DMS53 treated with DMSO at 0.1 percent for 48 hours (cell line): ENCODE results near the gene WBP1.
A peak's percentile ranks its signal among the peaks of the same experiment; 100 is the strongest.

Experiments
- DNase-seq: peaks from one replicate; lab custom pipeline; 2025; ENCODE audit not compliant: unreplicated experiment; lab: John Stamatoyannopoulos, UW

The WBP1 gene

DNA sequence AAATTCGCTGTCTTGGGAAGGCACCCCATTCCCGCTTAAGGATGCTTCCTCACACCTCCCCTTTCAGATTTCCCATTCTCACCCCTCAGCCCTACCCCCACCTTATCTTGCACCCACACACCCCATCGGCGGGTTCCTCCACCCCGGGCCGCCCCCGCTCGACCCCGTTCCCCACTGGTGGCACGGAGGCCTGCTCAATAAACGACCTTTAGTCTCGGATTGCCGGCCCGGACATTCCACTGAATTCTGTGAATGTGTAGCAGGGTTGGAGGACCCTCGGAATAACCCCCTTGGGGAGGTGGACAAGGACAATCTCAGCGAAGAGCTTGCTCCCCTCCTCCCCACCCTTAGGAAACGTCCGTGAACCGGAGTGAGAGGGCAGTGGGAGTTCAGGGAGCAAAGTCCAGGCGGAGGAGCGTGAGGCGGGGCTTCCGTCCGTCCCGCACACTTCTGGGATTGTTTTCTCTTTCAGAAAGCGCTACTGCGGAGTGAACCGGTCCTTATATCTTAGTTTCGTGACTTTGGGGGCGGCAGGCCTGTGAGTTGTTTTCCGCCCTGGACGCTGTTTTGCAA lies 44.0 kb downstream of the WBP1 start:
- peak; percentile 23 for DNase-seq

DNA sequence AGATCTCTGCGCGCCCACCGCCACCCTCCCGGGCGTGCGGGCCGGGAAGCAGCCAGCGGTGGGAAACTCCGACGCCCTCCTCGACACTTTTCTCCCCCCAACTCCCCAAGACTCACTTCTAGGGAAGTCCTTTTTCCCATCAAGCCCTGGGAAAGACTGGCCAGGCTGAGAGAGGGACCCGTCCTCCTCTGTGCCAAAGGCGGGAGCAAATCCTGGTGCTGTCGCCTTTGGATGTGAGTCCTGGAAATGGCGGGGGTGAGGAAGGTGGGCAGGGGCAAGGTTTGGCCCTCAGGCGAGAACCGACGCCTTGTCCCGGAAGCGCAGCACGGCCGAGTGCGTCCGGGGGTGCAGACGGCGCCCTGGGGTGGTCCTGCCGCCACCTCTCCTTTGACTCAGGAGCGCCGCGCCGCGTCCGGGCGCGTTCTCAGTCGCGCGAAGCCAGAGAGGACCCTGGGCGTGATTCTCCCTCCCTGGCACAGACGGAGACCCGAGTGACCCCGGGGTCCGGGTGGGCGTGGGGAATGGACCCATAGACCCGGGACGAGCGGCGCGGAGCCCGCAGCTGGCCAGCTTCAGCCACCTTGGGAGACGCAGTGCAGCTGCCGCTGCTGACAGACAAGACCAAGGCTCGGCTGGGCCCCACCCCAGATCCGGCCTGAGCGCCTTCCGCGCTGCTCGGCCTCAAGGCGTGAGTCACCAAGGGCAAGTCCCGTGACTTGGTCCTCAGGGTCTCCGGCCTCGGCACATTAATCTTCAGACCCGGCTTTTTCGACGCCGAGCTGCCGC lies 44.7 kb downstream of the WBP1 start:
- peak; percentile 37 for DNase-seq

DNA sequence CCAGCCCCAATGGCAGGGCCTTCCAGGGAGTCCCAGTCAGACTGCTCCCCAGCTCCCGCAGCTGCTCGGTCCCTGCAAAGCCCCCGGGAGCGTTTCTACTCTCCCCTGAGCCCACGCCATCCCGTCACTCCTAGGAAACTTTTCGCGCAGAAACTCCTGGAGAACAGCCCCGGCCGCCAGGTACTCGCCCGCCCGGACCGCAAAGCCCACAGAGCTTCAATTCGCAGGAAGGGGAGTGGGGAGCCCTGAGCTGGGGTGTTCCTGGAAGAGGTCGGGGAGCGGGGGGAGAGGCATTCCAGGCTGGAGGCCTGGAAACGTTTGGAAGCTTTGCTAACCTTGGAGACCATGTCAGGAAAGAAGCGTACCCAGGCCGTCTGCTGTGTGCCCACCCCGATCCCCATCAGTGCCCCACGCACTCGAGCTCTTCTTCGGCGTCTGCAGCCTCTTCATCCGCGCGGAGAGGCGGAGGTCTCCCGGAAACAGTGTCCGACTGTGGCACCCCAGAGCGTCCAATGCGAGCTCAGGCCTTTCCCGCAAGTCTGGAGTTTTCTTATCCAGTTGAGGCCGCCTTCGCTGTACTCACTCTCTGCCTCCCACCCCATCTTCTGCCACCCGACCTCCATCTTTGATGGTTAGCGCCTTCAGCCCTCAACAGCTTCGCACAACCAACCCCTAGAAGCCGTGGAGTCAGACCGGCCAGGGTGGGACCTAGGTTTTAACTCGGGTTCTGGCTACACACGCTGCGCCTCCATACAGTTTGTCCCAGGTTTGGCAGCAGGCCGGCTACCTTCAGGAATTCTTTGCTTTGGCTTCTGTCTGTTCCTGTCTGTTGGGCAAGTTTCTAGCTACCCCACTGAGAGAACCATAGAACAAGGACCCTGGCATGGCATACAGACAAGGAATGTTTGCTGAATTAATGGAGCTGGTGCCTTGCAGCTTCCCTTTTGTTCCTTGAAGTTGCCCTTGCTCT lies 45.6 kb downstream of the WBP1 start:
- DNase-seq, result no peak

DNA sequence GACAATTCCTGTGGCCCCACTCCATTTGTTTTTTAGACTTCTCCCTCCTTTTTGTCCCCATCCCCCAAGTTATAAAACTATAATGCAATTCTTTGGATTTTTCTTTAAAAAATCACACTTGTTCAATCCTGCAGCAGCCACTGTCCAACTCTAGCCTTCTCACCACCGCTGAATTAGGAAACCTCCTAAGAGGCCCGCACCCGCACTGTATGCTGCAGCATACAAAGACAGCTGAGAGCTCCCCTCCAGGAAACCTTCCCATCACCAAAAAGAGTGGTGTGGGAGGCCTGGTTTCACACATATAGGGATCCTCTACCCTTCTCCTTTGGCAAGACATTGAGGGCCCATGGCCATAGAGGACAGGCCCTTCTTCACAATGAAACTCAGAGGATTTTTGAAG lies 46.4 kb downstream of the WBP1 start:
- DNase-seq, result no peak

DNA sequence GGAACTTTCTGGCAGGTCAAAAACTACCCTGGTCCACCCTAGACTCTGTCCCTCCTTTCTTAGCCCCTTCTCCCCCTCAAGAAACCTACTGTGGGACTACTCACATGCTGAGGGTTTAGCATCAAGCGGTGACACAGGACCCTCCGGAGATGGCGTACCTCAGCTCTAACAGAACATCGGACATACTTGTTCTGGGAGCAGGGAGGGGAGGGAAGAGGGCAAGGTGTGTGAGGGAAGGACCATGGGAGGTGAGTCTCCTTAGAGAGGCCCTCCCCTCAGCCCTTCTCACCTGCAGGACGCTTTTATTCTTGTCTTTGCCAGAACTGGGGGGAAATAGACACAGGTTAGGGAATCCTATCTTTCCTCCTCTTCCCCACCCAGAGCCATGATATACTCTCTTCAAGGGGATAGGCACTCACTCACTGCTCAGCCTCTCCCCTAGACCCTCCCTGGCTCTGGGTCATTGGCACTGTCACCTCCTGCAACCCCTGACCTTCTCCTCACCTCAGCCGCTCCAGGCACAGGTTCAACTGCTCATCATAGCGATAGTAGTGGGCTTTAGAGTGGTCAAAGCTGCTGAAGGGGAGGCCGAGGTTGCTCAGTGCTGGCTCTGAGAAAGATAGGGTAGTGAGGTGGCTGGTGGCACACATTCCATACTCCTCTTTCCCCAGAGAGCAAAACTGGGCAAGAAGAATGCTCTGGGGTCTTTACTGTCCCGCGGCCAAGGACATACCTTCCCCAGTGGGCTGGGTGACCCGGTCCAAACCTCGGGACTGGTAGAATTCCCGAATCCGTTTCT lies 47.4 kb downstream of the WBP1 start:
- DNase-seq, result no peak

DNA sequence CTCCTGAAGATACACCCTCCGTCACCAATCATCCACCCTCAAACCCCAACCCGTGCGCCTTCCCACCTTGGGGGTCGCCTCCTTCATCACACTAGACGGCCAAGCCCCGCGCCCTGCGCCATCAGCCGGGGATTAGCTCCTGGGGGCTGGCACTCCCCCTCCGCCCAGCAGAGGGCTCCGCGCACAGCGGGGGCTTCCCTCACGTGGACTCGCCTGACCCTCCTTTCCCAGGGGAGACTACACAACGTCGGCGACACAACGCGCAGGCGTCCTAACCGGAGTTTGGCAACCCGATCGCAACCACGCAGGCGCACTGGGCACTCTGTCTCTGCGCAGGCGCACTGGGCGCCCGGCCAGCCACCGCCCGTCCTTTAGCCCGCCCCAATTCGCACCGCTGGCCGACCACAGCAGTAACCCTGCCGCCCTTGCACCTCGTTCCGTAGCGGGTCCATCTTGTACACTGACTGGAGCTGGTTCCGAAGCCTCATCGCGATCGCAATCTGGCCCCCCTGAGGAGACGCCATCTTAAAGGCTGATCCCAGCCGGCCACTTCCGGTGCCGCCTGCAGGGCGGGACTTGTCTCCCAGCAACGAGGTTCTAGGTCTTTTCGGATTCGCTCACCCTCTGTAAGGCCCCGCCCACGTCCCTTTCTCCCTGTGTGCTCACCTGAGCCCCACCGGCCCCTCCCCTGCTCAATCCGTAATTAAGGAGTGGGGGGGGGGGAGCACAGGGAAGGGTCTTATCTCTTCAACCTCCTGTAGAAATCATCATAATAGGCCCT lies 49.1 kb downstream of the WBP1 start, which contains the start of gene PCGF1:
TSS of gene PCGF1 (minus strand) at position 551 of the 781 bp plus-strand sequence. CDS start at position 524, 27 bp downstream.
- peak; percentile 96 for DNase-seq

DNA sequence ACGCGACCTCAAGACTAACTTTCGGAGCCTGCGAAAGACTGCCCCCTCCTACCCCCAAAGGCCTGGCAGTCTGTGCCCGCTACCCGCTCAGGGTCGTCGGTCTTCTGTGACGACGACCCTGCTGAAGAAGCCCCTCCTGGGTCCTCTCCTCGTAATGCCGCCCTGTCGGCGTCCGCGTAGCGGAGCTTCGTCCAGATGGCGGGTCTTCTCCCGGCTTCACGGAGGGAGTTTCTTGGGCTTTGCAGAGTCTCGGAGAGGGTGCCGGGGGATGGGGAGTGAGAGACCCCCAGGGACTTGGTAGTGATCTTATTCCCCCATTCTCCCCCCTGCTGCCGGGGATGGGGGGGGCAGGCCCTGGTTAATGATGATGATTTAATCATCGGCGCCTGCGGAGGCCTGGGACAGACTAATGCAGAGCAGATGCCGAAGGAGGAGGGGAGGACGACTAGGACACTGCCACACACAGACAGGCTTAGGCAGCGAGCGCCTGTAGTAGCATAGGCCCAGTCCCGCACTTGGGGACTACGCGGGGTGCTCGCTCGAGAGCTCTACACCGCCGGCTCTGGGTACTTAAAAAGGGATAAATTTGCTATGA lies 49.8 kb downstream of the WBP1 start:
- peak; percentile 18 for DNase-seq

DNA sequence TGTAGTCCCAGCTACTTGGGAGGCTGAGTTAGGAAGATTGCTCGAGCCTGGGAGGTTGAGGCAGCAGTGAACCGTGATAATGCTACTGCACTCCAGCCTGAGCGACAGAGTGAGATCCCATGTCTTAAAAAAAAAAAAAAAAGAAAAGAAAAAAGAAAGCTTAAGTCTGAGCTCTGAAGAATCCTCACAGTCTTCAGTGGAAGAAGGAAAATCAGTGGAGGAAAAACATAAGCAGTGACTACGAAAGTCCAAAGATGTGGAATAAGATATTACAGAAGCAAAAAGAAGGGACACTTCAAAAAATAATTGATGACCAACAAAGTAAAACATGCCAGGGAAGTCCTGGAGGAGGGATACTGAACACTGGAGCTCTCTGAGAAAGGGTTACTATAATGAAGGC lies 52.0 kb downstream of the WBP1 start:
- no peak for DNase-seq
